A673 (cell line): ENCODE data around the gene C11orf71. TPM values are rescaled to one million over a fixed set of nuclear protein-coding genes. Genes with fewer than 3 reads are reported as not detected.

ENCODE experiments used
- BruUV-seq: library from RNA; stranded (reverse); fragments of 400-500 nt; replicated peaks from 2 replicates; lab custom pipeline; 2021; lab: Mats Ljungman, UMichigan
- CTCF ChIA-PET: fragments of 300-600 bp; sonication (Branson Sonifier 250); formaldehyde crosslinking; loops from one replicate; lab custom pipeline; 2022; ENCODE audit warnings: antibody characterized with exemption; lab: Charles Lee
- POLR2A ChIA-PET: fragments of 300-600 bp; sonication (Branson Sonifier 250); formaldehyde crosslinking; loops from one replicate; lab custom pipeline; 2022; ENCODE audit warnings: antibody characterized with exemption; ENCODE audit not compliant: low non-redundant PET; lab: Charles Lee
- DNase-seq: peaks from one replicate; pipeline ENCODE4 v3.0.0-alpha.2; 2015; ENCODE audit warnings: low spot score
- H3K27ac ChIP-seq: fragments of 200-600 bp; sonication (generic); 2 replicates; pipeline ENCODE4 v1.5.1; 2016; ENCODE audit warnings: mixed run types, low read depth, mild to moderate bottlenecking, mixed read lengths, antibody characterized with exemption, low read length; ENCODE audit not compliant: poor library complexity, severe bottlenecking
- H3K27me3 ChIP-seq: fragments of 200-600 bp; sonication (generic); replicated peaks from 2 replicates; pipeline ENCODE4 v1.6.1; 2017; ENCODE audit warnings: mixed run types, low read depth, mild to moderate bottlenecking, mixed read lengths, antibody characterized with exemption, low read length; ENCODE audit not compliant: insufficient read depth, poor library complexity
- H3K36me3 ChIP-seq: fragments of 200-600 bp; sonication (generic); 2 replicates; pipeline ENCODE4 v1.6.1; 2016; ENCODE audit warnings: mixed run types, mild to moderate bottlenecking, mixed read lengths, antibody characterized with exemption, low read length; ENCODE audit not compliant: insufficient read depth, poor library complexity, severe bottlenecking
- H3K4me1 ChIP-seq: fragments of 200-600 bp; sonication (generic); 2 replicates; pipeline ENCODE4 v1.6.1; 2017; ENCODE audit warnings: mixed run types, mild to moderate bottlenecking, mixed read lengths, antibody characterized with exemption, low read length; ENCODE audit not compliant: insufficient read depth, poor library complexity, severe bottlenecking
- H3K4me3 ChIP-seq: fragments of 200-600 bp; sonication (generic); 2 replicates; pipeline ENCODE4 v1.5.1; 2016; ENCODE audit warnings: low read depth, mixed run types, mild to moderate bottlenecking, mixed read lengths, low read length; ENCODE audit not compliant: poor library complexity, severe bottlenecking
- H3K9me3 ChIP-seq: fragments of 200-600 bp; sonication (generic); 2 replicates; pipeline ENCODE4 v1.6.1; 2016; ENCODE audit warnings: mixed run types, low read depth, mild to moderate bottlenecking, mixed read lengths, antibody characterized with exemption, low read length; ENCODE audit not compliant: poor library complexity, severe bottlenecking
- EZH2 ChIP-seq: fragments of 200-600 bp; sonication (generic); IDR thresholded peaks from 2 replicates; pipeline ENCODE4 v1.6.1; 2017; ENCODE audit warnings: borderline replicate concordance, low read depth, mild to moderate bottlenecking, mixed read lengths, antibody characterized with exemption, low read length; ENCODE audit not compliant: poor library complexity, severe bottlenecking
- intact Hi-C: fragments of 100-400 bp; cut with micrococcal nuclease; formaldehyde crosslinking; loops from one replicate; pipeline ENCODE4 v1.10.0; 2022; ENCODE audit not compliant: unreplicated experiment
- total RNA-seq: library from RNA; stranded (reverse); gene quantifications from 2 replicates; pipeline ENCODE4 v1.2.3, GENCODE V29; 2021
- TF ChIP-seq, protein P1 (sequence below): fragments of 300-800, 200-600 bp; sonication (generic); conservative IDR thresholded peaks from 2 replicates; pipeline ENCODE4 v1.5.1; 2017; ENCODE audit warnings: low read depth, mild to moderate bottlenecking, antibody characterized with exemption, low read length, moderate library complexity, mixed read lengths

C11orf71 gene
- total RNA-seq, 1 experiment from 2014 or later: 7.4 TPM

DNA sequence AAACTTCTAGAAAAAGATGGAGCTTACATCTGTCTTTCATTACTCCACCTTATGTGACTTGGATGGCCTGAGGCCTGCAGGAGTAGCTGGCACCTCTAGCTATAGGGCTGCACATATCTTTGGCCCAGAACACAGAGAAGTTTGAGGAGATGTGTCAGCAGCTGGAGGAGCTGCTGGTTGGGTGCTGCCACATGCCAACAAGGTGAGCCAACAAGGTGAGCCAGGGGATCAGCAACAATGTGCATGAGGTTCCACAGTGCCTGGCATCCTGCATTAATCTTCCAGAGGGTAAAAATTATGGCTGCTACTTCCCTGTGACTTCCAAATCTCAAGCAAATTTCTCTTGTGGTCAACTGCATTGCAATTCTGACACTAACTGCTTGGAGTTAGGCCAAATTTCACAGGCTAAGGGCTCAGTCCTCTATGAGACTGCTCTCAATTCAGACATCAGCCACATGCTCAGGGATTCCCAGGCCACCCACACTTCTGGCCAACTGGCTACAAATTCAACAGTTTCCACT, 16.2 kb upstream of the C11orf71 start:
- ChIA-PET POLR2A (no interaction called here), CTCF (interaction anchor here (0.6 kb wide), 1 partner anchor 12 kb away, joined by 3 read pairs; no protein-coding TSS in a partner anchor)
- H3K4me1 ChIP-seq: no peaks in the 10 kb centered on the region
- H3K36me3 ChIP-seq: peaks cover 8% of the 10 kb centered on the region
- BruUV-seq: no TSS peak
- H3K9me3 ChIP-seq: no peaks in the 10 kb centered on the region
- TF ChIP-seq, protein P1, sequence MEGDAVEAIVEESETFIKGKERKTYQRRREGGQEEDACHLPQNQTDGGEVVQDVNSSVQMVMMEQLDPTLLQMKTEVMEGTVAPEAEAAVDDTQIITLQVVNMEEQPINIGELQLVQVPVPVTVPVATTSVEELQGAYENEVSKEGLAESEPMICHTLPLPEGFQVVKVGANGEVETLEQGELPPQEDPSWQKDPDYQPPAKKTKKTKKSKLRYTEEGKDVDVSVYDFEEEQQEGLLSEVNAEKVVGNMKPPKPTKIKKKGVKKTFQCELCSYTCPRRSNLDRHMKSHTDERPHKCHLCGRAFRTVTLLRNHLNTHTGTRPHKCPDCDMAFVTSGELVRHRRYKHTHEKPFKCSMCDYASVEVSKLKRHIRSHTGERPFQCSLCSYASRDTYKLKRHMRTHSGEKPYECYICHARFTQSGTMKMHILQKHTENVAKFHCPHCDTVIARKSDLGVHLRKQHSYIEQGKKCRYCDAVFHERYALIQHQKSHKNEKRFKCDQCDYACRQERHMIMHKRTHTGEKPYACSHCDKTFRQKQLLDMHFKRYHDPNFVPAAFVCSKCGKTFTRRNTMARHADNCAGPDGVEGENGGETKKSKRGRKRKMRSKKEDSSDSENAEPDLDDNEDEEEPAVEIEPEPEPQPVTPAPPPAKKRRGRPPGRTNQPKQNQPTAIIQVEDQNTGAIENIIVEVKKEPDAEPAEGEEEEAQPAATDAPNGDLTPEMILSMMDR: no peak
- no peak for TF ChIP-seq EZH2
- no peak overlapping the region for H3K27ac ChIP-seq
- H3K27me3 ChIP-seq: no peaks in the 10 kb centered on the region
- intact Hi-C loops: no loop called here
- no peak overlapping the region for H3K4me3 ChIP-seq
- no peak for DNase-seq

DNA sequence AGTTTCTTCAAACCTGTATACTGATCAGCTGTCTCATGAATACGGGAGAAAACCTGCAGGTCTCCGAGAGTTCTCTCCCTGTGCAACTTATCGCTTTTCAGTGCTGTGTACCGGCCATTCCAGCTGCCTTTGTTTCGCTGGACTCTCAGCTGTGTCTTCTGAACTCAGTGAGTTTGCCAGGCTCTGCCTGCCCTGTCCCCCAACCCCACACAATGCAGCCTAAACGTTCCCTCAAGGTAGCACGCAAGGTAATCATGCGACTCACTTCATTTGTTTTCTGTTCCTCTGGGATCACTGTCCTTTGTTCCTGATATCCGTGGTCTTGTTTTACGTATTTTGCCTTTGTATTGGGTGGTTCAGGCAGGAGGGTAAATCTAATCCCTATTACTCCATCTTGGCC, 13.6 kb upstream of the C11orf71 start:
- no peak for DNase-seq
- CTCF ChIA-PET: no interaction called here

DNA sequence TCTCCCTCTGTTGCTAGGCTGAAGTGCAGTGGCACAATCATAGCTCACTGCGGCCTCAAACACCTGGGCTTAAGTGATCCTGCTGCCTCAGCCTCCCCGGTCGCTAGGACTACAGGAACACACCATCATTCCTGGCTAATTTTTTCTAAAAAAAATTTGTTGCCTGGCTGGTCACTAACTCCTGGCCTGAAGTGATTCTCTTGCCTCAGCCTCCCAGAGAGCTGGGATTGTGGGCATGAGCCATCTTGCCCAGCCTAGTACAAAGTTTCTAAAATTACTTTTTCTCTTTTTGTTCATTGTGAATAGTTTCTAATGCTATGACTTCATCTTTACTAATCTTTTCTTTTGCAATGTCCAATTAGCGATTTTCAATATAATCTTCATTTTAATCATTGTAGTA, 12.6 kb upstream of the C11orf71 start:
- Histone ChIP-seq H3K36me3 (peaks cover 31% of the 10 kb centered on the region), H3K9me3 (no peaks in the 10 kb centered on the region), H3K4me3 (no peak overlapping the region), H3K4me1 (no peaks in the 10 kb centered on the region), H3K27me3 (no peaks in the 10 kb centered on the region), H3K27ac (no peak overlapping the region)
- TF ChIP-seq, protein P1: no peak
- no peak for TF ChIP-seq EZH2
- ChIA-PET CTCF (no interaction called here), POLR2A (no interaction called here)
- DNase-seq: no peak
- intact Hi-C loops: no loop called here
- no TSS peak for BruUV-seq

More for the DNA sequence above, 13.6 kb upstream of the C11orf71 start:
- Histone ChIP-seq H3K4me3 (no peak overlapping the region), H3K4me1 (no peaks in the 10 kb centered on the region), H3K9me3 (no peaks in the 10 kb centered on the region), H3K36me3 (peaks cover 21% of the 10 kb centered on the region), H3K27ac (no peak overlapping the region), H3K27me3 (no peaks in the 10 kb centered on the region)
- no peak for TF ChIP-seq EZH2
- TF ChIP-seq, protein P1: no peak
- intact Hi-C loops: no loop called here
- BruUV-seq: no TSS peak
- POLR2A ChIA-PET: no interaction called here
